Omental fat pad (tissue), 4 donors: ENCODE data around the gene TAS2R50. TPM values are rescaled to one million over a fixed set of nuclear protein-coding genes. Genes with fewer than 3 reads are reported as not detected.

ENCODE experiments used
- ATAC-seq: fragments of 150-250 bp; one replicate; pipeline ENCODE4 v1.9.1; 2016; ENCODE audit warnings: mild to moderate bottlenecking, moderate library complexity; ENCODE audit not compliant: low FRiP score
- DNase-seq: peaks from one replicate; pipeline ENCODE4 v3.0.0-alpha.2; 2019; ENCODE audit warnings: low spot score
- CTCF ChIP-seq, 3 donors: fragments of 450-650 bp; IDR thresholded peaks; one replicate each; pipeline ENCODE4 v1.5.1; 2016 to 2017; ENCODE audit warnings: antibody characterized with exemption in 3 of 3, mild to moderate bottlenecking in 3 of 3, moderate library complexity in 2 of 3
- total RNA-seq, 4 donors: library from RNA; depleted of rRNA; stranded (reverse); fragments of >200 nt; gene quantifications; one replicate each; pipeline ENCODE4 v1.1.0, GENCODE V29; 2016

Gene TAS2R50
- total RNA-seq, 4 donors from 2014 or later, result 2.0 to 12.1 (median 3.8) TPM

- no peak for DNase-seq
- TF ChIP-seq CTCF (IDR thresholded peaks at IDR 0.05), result no peak
- no peak for ATAC-seq
These were observed 29.0 kb downstream of the TAS2R50 start for GRCh38 chr12:10957741-10958140.

- ATAC-seq (no peak), DNase-seq (no peak)
- no peak for TF ChIP-seq CTCF (IDR thresholded peaks at IDR 0.05)
These were observed 30.6 kb downstream of the TAS2R50 start for GRCh38 chr12:10956085-10956484.

GRCh38 chr12:10952645-10953044 is 34.1 kb downstream of the TAS2R50 start:
- no peak for DNase-seq
- no peak for TF ChIP-seq CTCF (IDR thresholded peaks at IDR 0.05)
- no peak for ATAC-seq

GRCh38 chr12:10943167-10943566 is 43.5 kb downstream of the TAS2R50 start:
- ATAC-seq, result no peak
- TF ChIP-seq CTCF (IDR thresholded peaks at IDR 0.05), result no peak
- DNase-seq, result no peak

- ATAC-seq, result no peak
These were observed 44.6 kb downstream of the TAS2R50 start for GRCh38 chr12:10941916-10942607.

GRCh38 chr12:10941369-10941768 is 45.3 kb downstream of the TAS2R50 start:
- no peak for TF ChIP-seq CTCF (IDR thresholded peaks at IDR 0.05)
- ATAC-seq (no peak), DNase-seq (no peak)

More at GRCh38 chr12:10941916-10942607, 44.6 kb downstream of the TAS2R50 start:
- TF ChIP-seq CTCF (IDR thresholded peaks at IDR 0.05), result no peak
- DNase-seq, result no peak

- TF ChIP-seq CTCF (IDR thresholded peaks at IDR 0.05), result no peak
- DNase-seq (no peak), ATAC-seq (no peak)
These were observed 46.3 kb downstream of the TAS2R50 start for GRCh38 chr12:10940389-10940788.
